K562 (cell line): ENCODE measurements around the gene NCMAP. TPM values are rescaled to one million over a fixed set of nuclear protein-coding genes. Genes with fewer than 3 reads are reported as not detected.

Source experiments
- ATAC-seq: fragments of 200-7000 bp; cut with Tn5 transposase; 3 replicates; pipeline ENCODE4 v1.9.1; 2020; ENCODE audit warnings: moderate library complexity
- BruUV-seq: library from RNA; stranded (reverse); fragments of 400-500 nt; replicated peaks from 2 replicates; lab custom pipeline; 2021; lab: Mats Ljungman, UMichigan
- CTCF ChIA-PET: fragments of 300-600 bp; formaldehyde crosslinking; extraction: SDS; loops from one replicate; lab custom pipeline; 2021; ENCODE audit warnings: low intra/inter-chr PET ratio; lab: Yijun Ruan, JAX
- POLR2A ChIA-PET: fragments of 300-600, 350-650 bp; sonication (Branson Sonifier 250); formaldehyde crosslinking; extraction: SDS; loops from one replicate; lab custom pipeline; 2021; ENCODE audit warnings: antibody characterized with exemption, inconsistent platforms; lab: Yijun Ruan, JAX
- DNase-seq, 4 experiments: peaks; one replicate each; pipeline versions ENCODE4 v3.0.0 to v3.0.0-alpha.2; 2011 to 2018; ENCODE audit warnings: low spot score in 3 of 4, mixed read lengths in 3 of 4; ENCODE audit errors: extremely low read depth in 1 of 4
- FAIRE-seq: peaks from 2 replicates; lab custom pipeline; 2011; peaks lifted over from hg19 to GRCh38; lab: Jason Lieb, UNC
- H2AFZ ChIP-seq: 2 replicates; pipeline ENCODE4 v1.6.0; 2011; ENCODE audit warnings: low read depth, low read length, control low read depth, inconsistent platforms
- H3K27ac ChIP-seq: fragments of 200-600 bp; 3 replicates; pipeline ENCODE4 v1.8.0; 2011; ENCODE audit warnings: low read depth, mild to moderate bottlenecking, control low read depth, inconsistent platforms, low read length, moderate library complexity, mixed read lengths; ENCODE audit errors: extremely low read depth
- H3K27me3 ChIP-seq, 2 experiments: fragments of 300-600 bp in 1 of 2; 2 replicates in 1 of 2; 3 replicates in 1 of 2; pipeline versions ENCODE4 v1.6.0 to v1.8.0; 2011; ENCODE audit warnings: inconsistent platforms in 2 of 2, low read length in 2 of 2, mild to moderate bottlenecking in 1 of 2, mixed read lengths in 1 of 2, moderate library complexity in 1 of 2; ENCODE audit not compliant: control insufficient read depth in 2 of 2, insufficient read depth in 2 of 2
- H3K36me3 ChIP-seq: fragments of 300-600 bp; 3 replicates; pipeline ENCODE4 v1.8.0; 2011; ENCODE audit warnings: mild to moderate bottlenecking, low read length, inconsistent platforms; ENCODE audit not compliant: control insufficient read depth, insufficient read depth
- H3K4me1 ChIP-seq, 2 experiments: fragments of 200-600 bp in 1 of 2; replicated peaks in 1 of 2; 2 replicates in 1 of 2; 3 replicates in 1 of 2; pipeline versions ENCODE4 v1.5.1 to v1.8.0; 2011; ENCODE audit warnings: inconsistent platforms in 2 of 2, low read length in 2 of 2, mild to moderate bottlenecking in 1 of 2, mixed read lengths in 1 of 2, moderate library complexity in 1 of 2; ENCODE audit not compliant: control insufficient read depth in 2 of 2, insufficient read depth in 2 of 2
- H3K4me2 ChIP-seq: 2 replicates; pipeline ENCODE4 v1.6.1; 2011; ENCODE audit warnings: low read length, control low read depth, inconsistent platforms, mixed read lengths; ENCODE audit not compliant: insufficient read depth
- H3K4me3 ChIP-seq: fragments of 200-600 bp; sonication (generic), shearing (Covaris generic); 2 replicates; pipeline ENCODE4 v1.5.1; 2016; ENCODE audit warnings: control low read depth, inconsistent platforms
- H3K79me2 ChIP-seq: fragments of 200-600 bp; 3 replicates; pipeline ENCODE4 v1.8.0; 2011; ENCODE audit warnings: low read length, inconsistent platforms; ENCODE audit not compliant: control insufficient read depth, insufficient read depth
- H3K9ac ChIP-seq, 2 experiments: 2 replicates each; pipeline versions ENCODE4 v1.6.0 to v1.6.1; 2011; ENCODE audit warnings: low read depth in 2 of 2, low read length in 2 of 2, control low read depth in 1 of 2, inconsistent platforms in 1 of 2, mild to moderate bottlenecking in 1 of 2, mixed read lengths in 1 of 2; ENCODE audit not compliant: insufficient read depth in 1 of 2
- H3K9me1 ChIP-seq: one replicate; pipeline ENCODE4 v1.6.0; 2011; ENCODE audit warnings: inconsistent platforms, mild to moderate bottlenecking, low read length, moderate library complexity; ENCODE audit not compliant: control insufficient read depth, insufficient read depth
- H3K9me3 ChIP-seq: replicated peaks from 2 replicates; pipeline ENCODE4 v1.5.1; 2011; ENCODE audit warnings: low read depth, low read length, inconsistent platforms; ENCODE audit not compliant: control insufficient read depth, insufficient read depth
- H4K20me1 ChIP-seq: replicated peaks from 2 replicates; pipeline ENCODE4 v1.6.1; 2011; ENCODE audit warnings: low read length, inconsistent platforms, mixed read lengths; ENCODE audit not compliant: control insufficient read depth, insufficient read depth
- BCOR ChIP-seq: fragments of 450-650 bp; IDR thresholded peaks from 2 replicates; pipeline ENCODE4 v1.6.1; 2016
- BMI1 ChIP-seq: fragments of 150-350 bp; IDR thresholded peaks from 2 replicates; pipeline ENCODE4 v1.6.1; 2014; ENCODE audit warnings: low read length
- CCNT2 ChIP-seq: IDR thresholded peaks from 2 replicates; pipeline ENCODE4 v1.6.1; 2011; ENCODE audit warnings: borderline replicate concordance, low read depth, mild to moderate bottlenecking, moderate library complexity, mixed read lengths, low read length; ENCODE audit not compliant: insufficient read length; ENCODE audit errors: extremely low read depth
- CHD1 ChIP-seq: fragments of 200-600 bp; sonication (generic); IDR thresholded peaks from one replicate; pipeline ENCODE4 v1.6.1; 2012; ENCODE audit warnings: mild to moderate bottlenecking, moderate library complexity, low read length, inconsistent platforms
- ELF1 ChIP-seq: fragments of 200-800 bp; sonication (Bioruptor generic); IDR thresholded peaks from 2 replicates; pipeline ENCODE4 v1.6.1; 2016; ENCODE audit warnings: missing genetic modification characterization, missing compliant biosample characterization
- FOXA3 ChIP-seq, 2 experiments: fragments of 450-650 bp in 1 of 2; sonication (generic) in 1 of 2; formaldehyde crosslinking; IDR thresholded peaks in 1 of 2; conservative IDR thresholded peaks in 1 of 2; 2 replicates each; pipeline versions ENCODE4 v1.4.0 to v1.8.0; 2020 to 2022; ENCODE audit warnings: mild to moderate bottlenecking in 2 of 2, missing genetic modification reagents in 1 of 2
- HMGN3 ChIP-seq: IDR thresholded peaks from 2 replicates; pipeline ENCODE4 v1.6.1; 2011; ENCODE audit warnings: borderline replicate concordance, low read depth, mild to moderate bottlenecking, mixed read lengths, low read length; ENCODE audit not compliant: insufficient read length; ENCODE audit errors: extremely low read depth
- MYC ChIP-seq, 2 experiments: fragments of 250-450 bp in 1 of 2; sonication (Bioruptor Pico) in 1 of 2; IDR thresholded peaks; 2 replicates each; pipeline versions ENCODE4 v1.5.1 to v1.6.1; 2012 to 2021; ENCODE audit warnings: low read depth in 2 of 2, borderline replicate concordance in 1 of 2, improper control_type of control experiment in 1 of 2, low read length in 1 of 2, mild to moderate bottlenecking in 1 of 2, moderate library complexity in 1 of 2
- PHF8 ChIP-seq: fragments of 200-600 bp; sonication (generic); IDR thresholded peaks from 2 replicates; pipeline ENCODE4 v1.6.1; 2012; ENCODE audit warnings: mixed run types, mild to moderate bottlenecking, inconsistent platforms, low read length, moderate library complexity, borderline replicate concordance
- POLR2B ChIP-seq: fragments of 450-650 bp; IDR thresholded peaks from 2 replicates; pipeline ENCODE4 v1.6.1; 2018; ENCODE audit warnings: low read depth; ENCODE audit not compliant: partially characterized antibody
- PTBP1 ChIP-seq: fragments of 200-400 bp; formaldehyde crosslinking; IDR thresholded peaks from 2 replicates; pipeline ENCODE4 v1.6.1; 2017; ENCODE audit warnings: low read depth, low read length
- SRSF1 ChIP-seq: fragments of 200-400 bp; formaldehyde crosslinking; IDR thresholded peaks from 2 replicates; pipeline ENCODE4 v1.6.1; 2017; ENCODE audit warnings: mild to moderate bottlenecking, low read depth, low read length, moderate library complexity
- ZFPM2 ChIP-seq: fragments of 250-450 bp; sonication (Bioruptor Pico); IDR thresholded peaks from 2 replicates; pipeline ENCODE4 v1.5.1; 2022; ENCODE audit warnings: mild to moderate bottlenecking
- ZKSCAN8 ChIP-seq: fragments of 200-800 bp; sonication (Bioruptor generic); IDR thresholded peaks from 2 replicates; pipeline ENCODE4 v1.6.1; 2016; ENCODE audit warnings: missing genetic modification characterization, missing compliant biosample characterization
- ZNF175 ChIP-seq: fragments of 200-800 bp; sonication (Bioruptor generic); IDR thresholded peaks from 2 replicates; pipeline ENCODE4 v1.6.1; 2016; ENCODE audit warnings: low read depth, mild to moderate bottlenecking, missing genetic modification characterization, missing compliant biosample characterization
- ZNF184 ChIP-seq: sonication (generic); formaldehyde crosslinking; IDR thresholded peaks from 2 replicates; pipeline ENCODE4 v1.5.0; 2020; ENCODE audit warnings: missing genetic modification reagents
- ZNF408 ChIP-seq: fragments of 250-450 bp; sonication (Bioruptor Pico); IDR thresholded peaks from 2 replicates; pipeline ENCODE4 v1.4.0; 2020; ENCODE audit warnings: low read depth, mild to moderate bottlenecking, moderate library complexity
- ZNF583 ChIP-seq: fragments of 250-450 bp; sonication (Bioruptor Pico); IDR thresholded peaks from 2 replicates; pipeline ENCODE4 v1.4.0; 2020
- WGBS: fragments of 100-300 bp; shearing (Covaris generic); methylation state at CpG from one replicate; pipeline ENCODE4 v1.1.6; 2016; ENCODE audit warnings: low coverage, mixed read lengths; ENCODE audit not compliant: insufficient coverage; ENCODE audit errors: missing lambda C conversion rate; 5-methylcytosine and 5-hydroxymethylcytosine counted together
- in situ Hi-C: fragments of 300-500 bp; cut with MboI; formaldehyde crosslinking; loops from 4 replicates; pipeline ENCODE4 v1.15.0; 2018; ENCODE audit warnings: inconsistent platforms, mixed read lengths
- intact Hi-C: fragments of 100-400 bp; cut with micrococcal nuclease; formaldehyde crosslinking; loops from 2 replicates; pipeline ENCODE4 v1.14.2; 2022
- polyA plus RNA-seq, 8 experiments: library from polyadenylated mRNA; depleted of rRNA in 4 of 8; stranded (reverse) in 5 of 8; unstranded in 3 of 8; fragments of >200 nt; fragmentation: Nextera tagmentation in 2 of 8; fragmentation: Illumina TruSeq in 1 of 8; extraction: Ambion mirVana in 2 of 8; extraction: Trizol in 1 of 8; gene quantifications; 2 replicates each; pipeline versions ENCODE4 v1.2.1 to v1.2.3, GENCODE V29; 2011 to 2014; ENCODE audit warnings: inconsistent platforms in 1 of 8, missing spikeins in 1 of 8
- total RNA-seq, 7 experiments: library from RNA; depleted of rRNA in 6 of 7; stranded (reverse); fragments of >200 nt in 6 of 7; fragmentation: Illumina TruSeq in 2 of 7; extraction: Trizol in 2 of 7; gene quantifications; 2 replicates each; pipeline versions ENCODE4 v1.2.1 to v1.2.3, GENCODE V29; 2011 to 2021; ENCODE audit warnings: low replicate concordance in 1 of 7
- TF ChIP-seq, protein P1 (sequence below): fragments of 250-450 bp; sonication (Bioruptor Pico); IDR thresholded peaks from 2 replicates; pipeline ENCODE4 v1.4.0; 2020; ENCODE audit warnings: borderline replicate concordance
- TF ChIP-seq, protein P2 (sequence below): fragments of 450-650 bp; formaldehyde crosslinking; IDR thresholded peaks from 2 replicates; pipeline ENCODE4 v1.4.0; 2020; ENCODE audit warnings: mild to moderate bottlenecking

Gene NCMAP
- total and polyA plus RNA-seq, 9 of the 15 experiments (the other 6 are each of a cell fraction or from before 2014, with no cell fraction given), result 0.03 TPM; not detected in 8

DNA sequence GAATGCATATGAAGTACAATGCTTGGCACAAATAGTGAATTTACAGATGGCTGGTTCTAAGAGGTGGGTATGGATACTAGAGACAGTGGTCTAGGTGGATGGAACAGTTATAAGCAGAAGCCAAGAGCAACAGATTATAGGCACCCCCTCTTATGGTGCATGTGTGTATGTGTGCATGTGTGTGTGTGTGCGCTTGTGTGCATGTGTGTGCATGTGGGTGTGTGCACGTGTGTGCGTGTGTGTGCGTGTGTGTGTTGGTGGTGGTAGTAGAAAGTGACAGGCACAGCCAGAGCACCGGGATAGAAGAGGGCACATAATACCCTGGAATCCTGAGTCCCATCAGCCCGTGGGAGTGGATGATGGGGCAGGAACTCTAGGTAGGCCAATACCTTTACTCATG lies 1.3 kb downstream of the NCMAP start:
- Histone ChIP-seq H3K9ac (no peak overlapping the region), H3K9me1 (no peaks in the 10 kb centered on the region), H3K27ac (no peak overlapping the region), H3K4me1 (peaks cover 0 to 7% of the 10 kb centered on the region in 2 experiments; a peak in 2 of 5 replicates), H3K4me2 (no peak overlapping the region), H3K9me3 (no peaks in the 10 kb centered on the region), H3K27me3 (peaks cover 43 to 73% of the 10 kb centered on the region in 2 experiments), H3K79me2 (no peaks in the 10 kb centered on the region), H2AFZ (no peak overlapping the region), H3K4me3 (no peak overlapping the region), H4K20me1 (peaks cover 3% of the 10 kb centered on the region), H3K36me3 (no peaks in the 10 kb centered on the region)
- 0% methylated on average over 6 of the region's 6 CpGs for WGBS
- no peak for ATAC-seq
- no peak for FAIRE-seq
- ChIA-PET CTCF (no interaction called here), POLR2A (interaction anchor here (1.4 to 1.8 kb wide), 2 partner anchors 11 to 16 kb away, joined by 3 to 7 read pairs; no protein-coding TSS in a partner anchor)
- in situ Hi-C loops, result no loop called here
- BruUV-seq, result no TSS peak
- TF ChIP-seq BMI1 (no peak), ELF1 (tag) (no peak), ZNF408 (CRISPR knock-in tag) (no peak), ZFPM2 (CRISPR knock-in tag) (no peak), ZNF583 (CRISPR knock-in tag) (no peak), CHD1 (no peak), PHF8 (no peak), ZNF175 (no peak), HMGN3 (no peak), ZNF184 (CRISPR knock-in tag) (no peak), FOXA3 (CRISPR knock-in tag; conservative IDR thresholded peaks at IDR 0.05 in 1 of 2, IDR thresholded peaks at IDR 0.05 in 1 of 2) (no peak), PTBP1 (no peak), POLR2B (no peak), BCOR (no peak), SRSF1 (no peak), ZKSCAN8 (CRISPR knock-in tag) (no peak), CCNT2 (no peak), MYC (IDR thresholded peaks at IDR 0.05; ENCODE audit: low read depth, low read length) (no peak), MYC (CRISPR knock-in tag; IDR thresholded peaks at IDR 0.05; ENCODE audit: borderline replicate concordance, low read depth) (no peak)
- TF ChIP-seq, protein P1, sequence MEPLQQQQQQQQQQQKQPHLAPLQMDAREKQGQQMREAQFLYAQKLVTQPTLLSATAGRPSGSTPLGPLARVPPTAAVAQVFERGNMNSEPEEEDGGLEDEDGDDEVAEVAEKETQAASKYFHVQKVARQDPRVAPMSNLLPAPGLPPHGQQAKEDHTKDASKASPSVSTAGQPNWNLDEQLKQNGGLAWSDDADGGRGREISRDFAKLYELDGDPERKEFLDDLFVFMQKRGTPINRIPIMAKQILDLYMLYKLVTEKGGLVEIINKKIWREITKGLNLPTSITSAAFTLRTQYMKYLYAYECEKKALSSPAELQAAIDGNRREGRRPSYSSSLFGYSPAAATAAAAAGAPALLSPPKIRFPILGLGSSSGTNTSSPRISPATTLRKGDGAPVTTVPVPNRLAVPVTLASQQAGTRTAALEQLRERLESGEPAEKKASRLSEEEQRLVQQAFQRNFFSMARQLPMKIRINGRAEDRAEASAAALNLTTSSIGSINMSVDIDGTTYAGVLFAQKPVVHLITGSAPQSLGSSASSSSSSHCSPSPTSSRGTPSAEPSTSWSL (CRISPR knock-in tag), result no peak
- TF ChIP-seq, protein P2, sequence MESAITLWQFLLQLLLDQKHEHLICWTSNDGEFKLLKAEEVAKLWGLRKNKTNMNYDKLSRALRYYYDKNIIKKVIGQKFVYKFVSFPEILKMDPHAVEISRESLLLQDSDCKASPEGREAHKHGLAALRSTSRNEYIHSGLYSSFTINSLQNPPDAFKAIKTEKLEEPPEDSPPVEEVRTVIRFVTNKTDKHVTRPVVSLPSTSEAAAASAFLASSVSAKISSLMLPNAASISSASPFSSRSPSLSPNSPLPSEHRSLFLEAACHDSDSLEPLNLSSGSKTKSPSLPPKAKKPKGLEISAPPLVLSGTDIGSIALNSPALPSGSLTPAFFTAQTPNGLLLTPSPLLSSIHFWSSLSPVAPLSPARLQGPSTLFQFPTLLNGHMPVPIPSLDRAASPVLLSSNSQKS (CRISPR knock-in tag), result no peak
- intact Hi-C loops, result no loop called here
- no peak for DNase-seq
